ENCODE data around the gene CDH4. TPM values are rescaled to one million over a fixed set of nuclear protein-coding genes. Genes with fewer than 3 reads are reported as not detected.

CDH4 gene
- total and polyA plus RNA-seq, 2 of the 4 experiments (the other 2 are of a cell fraction) = 1.6 to 3.5 TPM

- Histone ChIP-seq H4K91ac (ENCODE audit: insufficient read depth, low read depth, low read length) (no peak overlapping the region), H4K8ac (ENCODE audit: low read depth in 2 of 2, low read length in 2 of 2) (no peak overlapping the region), H3K9me1 (ENCODE audit: insufficient read depth, low read length) (no peaks in the 10 kb centered on the region), H3K9me3 (ENCODE audit: control insufficient read depth, insufficient read depth, low read length) (no peaks in the 10 kb centered on the region), H3K79me1 (ENCODE audit: low read depth in 1 of 2, low read length in 2 of 2) (no peaks in the 10 kb centered on the region), H2BK15ac (ENCODE audit: low read depth, low read length) (no peak overlapping the region), H4K20me1 (ENCODE audit: insufficient read depth, low read length) (no peaks in the 10 kb centered on the region), H3K23ac (ENCODE audit: low read depth, low read length) (no peak overlapping the region), H3K56ac (ENCODE audit: extremely low read depth, insufficient read depth, low read length) (no peak overlapping the region), H3K27me3 (ENCODE audit: control insufficient read depth, insufficient read depth, low read length) (no peaks in the 10 kb centered on the region), H2BK5ac (ENCODE audit: low read depth, low read length, poor library complexity, severe bottlenecking) (no peak overlapping the region), H3K4me3 (ENCODE audit: insufficient read depth, low read depth, low read length) (no peak overlapping the region), H2AK9ac (replicated peaks; ENCODE audit: low read depth, low read length, poor library complexity) (no peak overlapping the region), H2AFZ (replicated peaks; ENCODE audit: low read length, poor library complexity) (no peak overlapping the region), H3K4me1 (ENCODE audit: control insufficient read depth, insufficient read depth, low read length) (no peaks in the 10 kb centered on the region), H2BK120ac (ENCODE audit: low read depth, low read length) (no peak overlapping the region), H3K27ac (ENCODE audit: insufficient read depth, low read length) (no peak overlapping the region), H3K18ac (ENCODE audit: low read depth, low read length) (no peak overlapping the region), H4K5ac (ENCODE audit: low read depth, low read length) (no peak overlapping the region), H3K36me3 (ENCODE audit: control insufficient read depth, insufficient read depth, low read length) (no peaks in the 10 kb centered on the region), H2BK20ac (ENCODE audit: low read depth, low read length) (no peak overlapping the region), H3K9ac (ENCODE audit: low read depth, low read length) (no peak overlapping the region), H2AK5ac (ENCODE audit: low read depth, low read length) (no peak overlapping the region), H3K14ac (replicated peaks; ENCODE audit: low read depth, low read length) (no peak overlapping the region), H3K4me2 (ENCODE audit: low read depth, low read length) (no peak overlapping the region), H3K4ac (ENCODE audit: low read depth, low read length) (no peak overlapping the region)
- 78% methylated on average over 7 of the region's 10 CpGs; no CpG with 5 or more reads in 1 of the 2 experiments for WGBS, 2 experiments (ENCODE audit: extremely low coverage in 2 of 2, insufficient read length in 1 of 2)
- BruUV-seq (replicated peaks) = no TSS peak
- ChIA-PET CTCF (no interaction called here), POLR2A (ENCODE audit: unreplicated experiment) (no interaction called here)
- DNase-seq (no peak), ATAC-seq (ENCODE audit: low read depth) (no peak)
- intact Hi-C loops (cut with micrococcal nuclease) (no loop called here), in situ Hi-C loops (cut with MboI; ENCODE audit: low sequenced_read_pairs) (no loop called here), dilution Hi-C loops (cut with HindIII; ENCODE audit: low sequenced_read_pairs, unreplicated experiment) (no loop called here)
- TF ChIP-seq RAD21 (IDR thresholded peaks at IDR 0.05; ENCODE audit: low read length) (no peak), NFE2L2 (IDR thresholded peaks at IDR 0.05; ENCODE audit: low read depth, low read length) (no peak), POLR2A (IDR thresholded peaks at IDR 0.05; ENCODE audit: low read depth, low read length) (no peak), MAFK (IDR thresholded peaks at IDR 0.05; ENCODE audit: low read depth, low read length) (no peak), SMC3 (IDR thresholded peaks at IDR 0.05; ENCODE audit: low read depth, low read length) (no peak), RCOR1 (IDR thresholded peaks at IDR 0.05; ENCODE audit: insufficient replicate concordance, low read length) (no peak), MXI1 (IDR thresholded peaks at IDR 0.05; ENCODE audit: borderline replicate concordance, low read depth, low read length) (no peak), CEBPB (IDR thresholded peaks at IDR 0.05; ENCODE audit: low read depth, low read length) (no peak), BHLHE40 (IDR thresholded peaks at IDR 0.05; ENCODE audit: low read depth, low read length) (no peak), MAZ (IDR thresholded peaks at IDR 0.05; ENCODE audit: borderline replicate concordance, low read depth, low read length) (no peak), RFX5 (IDR thresholded peaks at IDR 0.05; ENCODE audit: low read depth, low read length) (no peak), CHD1 (IDR thresholded peaks at IDR 0.05; ENCODE audit: low read depth, low read length) (no peak)
- TF ChIP-seq, protein P1, sequence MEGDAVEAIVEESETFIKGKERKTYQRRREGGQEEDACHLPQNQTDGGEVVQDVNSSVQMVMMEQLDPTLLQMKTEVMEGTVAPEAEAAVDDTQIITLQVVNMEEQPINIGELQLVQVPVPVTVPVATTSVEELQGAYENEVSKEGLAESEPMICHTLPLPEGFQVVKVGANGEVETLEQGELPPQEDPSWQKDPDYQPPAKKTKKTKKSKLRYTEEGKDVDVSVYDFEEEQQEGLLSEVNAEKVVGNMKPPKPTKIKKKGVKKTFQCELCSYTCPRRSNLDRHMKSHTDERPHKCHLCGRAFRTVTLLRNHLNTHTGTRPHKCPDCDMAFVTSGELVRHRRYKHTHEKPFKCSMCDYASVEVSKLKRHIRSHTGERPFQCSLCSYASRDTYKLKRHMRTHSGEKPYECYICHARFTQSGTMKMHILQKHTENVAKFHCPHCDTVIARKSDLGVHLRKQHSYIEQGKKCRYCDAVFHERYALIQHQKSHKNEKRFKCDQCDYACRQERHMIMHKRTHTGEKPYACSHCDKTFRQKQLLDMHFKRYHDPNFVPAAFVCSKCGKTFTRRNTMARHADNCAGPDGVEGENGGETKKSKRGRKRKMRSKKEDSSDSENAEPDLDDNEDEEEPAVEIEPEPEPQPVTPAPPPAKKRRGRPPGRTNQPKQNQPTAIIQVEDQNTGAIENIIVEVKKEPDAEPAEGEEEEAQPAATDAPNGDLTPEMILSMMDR (conservative IDR thresholded peaks at IDR 0.05; ENCODE audit: low read depth, low read length) = no peak
- TF ChIP-seq, protein P2, sequence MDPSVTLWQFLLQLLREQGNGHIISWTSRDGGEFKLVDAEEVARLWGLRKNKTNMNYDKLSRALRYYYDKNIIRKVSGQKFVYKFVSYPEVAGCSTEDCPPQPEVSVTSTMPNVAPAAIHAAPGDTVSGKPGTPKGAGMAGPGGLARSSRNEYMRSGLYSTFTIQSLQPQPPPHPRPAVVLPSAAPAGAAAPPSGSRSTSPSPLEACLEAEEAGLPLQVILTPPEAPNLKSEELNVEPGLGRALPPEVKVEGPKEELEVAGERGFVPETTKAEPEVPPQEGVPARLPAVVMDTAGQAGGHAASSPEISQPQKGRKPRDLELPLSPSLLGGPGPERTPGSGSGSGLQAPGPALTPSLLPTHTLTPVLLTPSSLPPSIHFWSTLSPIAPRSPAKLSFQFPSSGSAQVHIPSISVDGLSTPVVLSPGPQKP (IDR thresholded peaks at IDR 0.05; ENCODE audit: borderline replicate concordance, low read depth, low read length) = no peak
Observed at GRCh38 chr20:61535091-61535490, 283.0 kb downstream of the CDH4 start.

Measured in IMR-90 (cell line).